Measurements from ENCODE around the gene PLCH1.

Gene PLCH1

GRCh38 chr3:155327871-155328270 is 417.0 kb downstream of the PLCH1 start:
- no peak for DNase-seq

GRCh38 chr3:155327430-155327829 is 417.4 kb downstream of the PLCH1 start:
- DNase-seq: no peak

GRCh38 chr3:155326901-155327300 is 418.0 kb downstream of the PLCH1 start:
- DNase-seq: no peak

GRCh38 chr3:155326244-155326643 is 418.6 kb downstream of the PLCH1 start:
- no peak for DNase-seq

All from effector CD4-positive, alpha-beta T cell (primary cell).